GM13977 (cell line): Measurements from ENCODE around the gene PIAS2.
"Not testable (repeated sequence)": the region's sequence is repeated elsewhere in the genome, so short reads cannot be mapped to it uniquely, and the experiment has no call there.

Experiments
- DNase-seq: peaks from one replicate; pipeline ENCODE4 v3.0.0; 2012; ENCODE audit warnings: low spot score
- in situ Hi-C: fragments of 300-500 bp; cut with MboI; formaldehyde crosslinking; loops from one replicate; pipeline ENCODE4 v1.12.0; 2022; ENCODE audit warnings: low sequenced_read_pairs, low pct_unique_long_range_greater_than_20kb, mixed read lengths, inconsistent platforms; ENCODE audit not compliant: unreplicated experiment
- TF ChIP-seq, protein P1 (sequence below): IDR thresholded peaks from 2 replicates; pipeline ENCODE4 v1.5.1; 2012; ENCODE audit warnings: mild to moderate bottlenecking, control low read depth; ENCODE audit not compliant: insufficient read depth; ENCODE audit errors: extremely low read depth, missing control alignments

Gene PIAS2

GRCh38 chr18:46886893-46887292, 30.4 kb downstream of the PIAS2 start:
- DNase-seq: no peak
- in situ Hi-C loops: no loop called here
- TF ChIP-seq, protein P1, sequence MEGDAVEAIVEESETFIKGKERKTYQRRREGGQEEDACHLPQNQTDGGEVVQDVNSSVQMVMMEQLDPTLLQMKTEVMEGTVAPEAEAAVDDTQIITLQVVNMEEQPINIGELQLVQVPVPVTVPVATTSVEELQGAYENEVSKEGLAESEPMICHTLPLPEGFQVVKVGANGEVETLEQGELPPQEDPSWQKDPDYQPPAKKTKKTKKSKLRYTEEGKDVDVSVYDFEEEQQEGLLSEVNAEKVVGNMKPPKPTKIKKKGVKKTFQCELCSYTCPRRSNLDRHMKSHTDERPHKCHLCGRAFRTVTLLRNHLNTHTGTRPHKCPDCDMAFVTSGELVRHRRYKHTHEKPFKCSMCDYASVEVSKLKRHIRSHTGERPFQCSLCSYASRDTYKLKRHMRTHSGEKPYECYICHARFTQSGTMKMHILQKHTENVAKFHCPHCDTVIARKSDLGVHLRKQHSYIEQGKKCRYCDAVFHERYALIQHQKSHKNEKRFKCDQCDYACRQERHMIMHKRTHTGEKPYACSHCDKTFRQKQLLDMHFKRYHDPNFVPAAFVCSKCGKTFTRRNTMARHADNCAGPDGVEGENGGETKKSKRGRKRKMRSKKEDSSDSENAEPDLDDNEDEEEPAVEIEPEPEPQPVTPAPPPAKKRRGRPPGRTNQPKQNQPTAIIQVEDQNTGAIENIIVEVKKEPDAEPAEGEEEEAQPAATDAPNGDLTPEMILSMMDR: no peak

- in situ Hi-C loops: no loop called here
- DNase-seq: no peak
- TF ChIP-seq, protein P1: no peak
Observed at GRCh38 chr18:46883180-46883579, 34.1 kb downstream of the PIAS2 start.

DNA sequence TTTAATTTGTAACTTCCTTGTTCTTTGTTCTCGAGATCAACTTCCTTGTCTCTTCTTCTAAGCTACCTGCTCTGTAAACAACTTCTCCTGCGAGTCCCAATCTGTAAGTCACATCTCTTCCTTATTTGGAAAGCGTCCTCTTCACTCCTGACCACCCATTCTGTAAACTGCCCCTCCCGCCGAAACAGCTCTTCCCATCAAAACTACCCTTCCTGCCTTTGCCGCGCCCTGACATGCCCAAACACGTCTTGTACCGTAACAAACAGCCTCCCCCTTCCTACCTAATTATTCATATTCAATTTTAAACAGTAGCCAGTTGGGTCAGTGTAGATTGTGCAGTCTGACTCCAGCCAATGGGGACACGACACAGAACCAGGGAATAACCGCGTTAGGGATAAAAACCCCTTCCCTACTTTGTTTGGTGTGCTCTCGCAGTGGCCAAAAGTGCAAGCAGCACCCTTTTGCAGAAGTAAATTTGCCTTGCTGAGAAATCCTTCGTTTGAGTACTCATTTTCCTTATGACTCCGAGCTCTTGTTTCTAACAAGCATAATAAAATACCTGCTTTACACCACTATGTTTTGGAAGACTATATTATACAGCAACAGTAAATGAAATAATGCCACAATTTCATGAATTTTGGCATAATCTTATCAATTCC, 39.8 kb downstream of the PIAS2 start:
- TF ChIP-seq, protein P1: no peak
- DNase-seq: no peak
- in situ Hi-C loops: no loop called here

DNA sequence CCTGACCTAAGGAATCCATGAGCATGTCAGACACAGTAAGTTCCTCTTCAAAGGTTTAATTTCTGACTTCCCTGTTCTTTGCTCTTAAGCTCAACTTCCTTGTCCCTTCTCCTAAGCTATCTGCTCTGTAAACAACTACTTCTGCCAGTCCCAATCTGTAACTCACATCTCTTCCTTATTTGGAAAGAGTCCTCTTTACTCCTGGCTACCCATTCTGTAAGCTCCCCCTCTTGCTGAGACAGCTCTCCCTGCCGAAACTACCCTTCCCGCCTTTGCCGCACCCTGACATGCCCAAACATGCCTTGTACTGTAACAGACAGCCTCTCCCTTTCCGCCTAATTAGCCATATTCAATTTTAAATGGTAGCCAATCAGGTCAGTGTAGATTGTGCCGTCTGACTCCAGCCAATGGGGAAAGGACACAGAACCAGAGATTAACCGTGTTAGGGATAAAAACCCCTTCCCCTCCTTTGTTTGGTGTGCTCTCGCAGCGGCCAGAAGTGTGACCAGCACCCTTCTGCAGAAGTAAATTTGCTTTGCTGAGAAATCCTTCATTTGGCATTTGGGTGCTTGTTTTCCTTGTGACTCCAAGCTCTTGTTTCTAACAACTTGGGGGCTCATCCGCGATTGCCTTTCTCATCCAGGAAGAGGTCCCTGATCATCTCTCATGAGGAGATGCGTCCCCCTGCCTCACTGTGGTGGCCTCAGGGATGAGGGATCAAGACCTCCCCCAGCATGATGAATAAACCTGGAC, 49.0 kb downstream of the PIAS2 start:
- no peak for DNase-seq
- in situ Hi-C loops: no loop called here
- TF ChIP-seq, protein P1: no peak

DNA sequence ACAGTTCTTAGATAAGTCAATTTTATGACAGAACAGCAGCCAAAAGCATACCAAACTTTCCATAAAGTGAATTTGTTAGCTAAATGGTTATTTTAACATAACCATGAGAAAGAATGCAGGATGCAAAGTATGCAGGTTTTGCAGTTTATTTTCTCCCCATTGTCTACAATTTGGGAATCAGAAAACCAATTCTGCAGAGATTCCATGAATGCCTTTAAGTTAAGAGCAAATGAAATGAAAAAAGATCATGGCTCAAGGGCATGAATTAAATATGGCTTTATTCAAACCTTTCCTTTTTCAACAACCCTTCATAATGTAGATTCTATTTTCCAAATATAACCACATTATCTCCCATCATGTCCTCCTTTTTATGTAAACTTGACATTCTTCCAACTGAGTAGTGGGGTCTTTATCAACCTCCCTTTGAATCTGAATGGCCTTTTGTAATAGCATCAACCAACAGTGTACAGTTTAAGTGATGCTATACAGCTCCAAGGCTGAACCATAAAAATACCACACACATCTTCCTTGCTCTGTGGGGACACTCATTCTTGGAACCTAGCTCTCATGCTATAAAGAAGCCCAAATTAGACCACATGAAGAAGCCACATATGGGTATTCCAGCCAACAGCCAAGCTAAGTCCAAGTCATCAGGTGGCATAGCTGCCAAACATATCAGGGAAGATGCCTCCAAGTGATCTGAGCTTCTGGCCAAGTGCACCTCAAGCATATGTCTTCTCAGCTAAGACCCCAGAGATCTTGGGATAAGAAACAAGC, 49.8 kb downstream of the PIAS2 start:
- TF ChIP-seq, protein P1: no peak
- in situ Hi-C loops: no loop called here
- no peak for DNase-seq

DNA sequence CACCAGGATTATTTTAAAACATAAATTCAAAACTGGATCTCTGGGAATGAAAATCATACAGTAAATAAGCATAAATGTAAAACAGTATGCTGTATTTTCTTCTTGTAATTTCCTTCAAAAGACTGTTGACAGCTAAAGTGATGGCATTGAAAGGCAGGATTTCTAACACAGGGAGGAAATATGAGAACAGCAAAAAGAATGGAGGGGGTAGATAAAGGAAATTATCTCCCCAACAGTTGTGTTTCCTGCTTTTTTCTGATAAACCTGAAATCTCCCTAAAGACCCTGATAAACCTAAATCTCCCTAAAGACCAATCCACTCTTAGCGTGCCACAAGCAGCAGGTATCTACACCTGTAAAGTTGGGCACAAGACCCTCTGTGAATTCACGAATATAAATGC, 50.8 kb downstream of the PIAS2 start:
- in situ Hi-C loops: no loop called here
- no peak for DNase-seq
- TF ChIP-seq, protein P1: no peak

- DNase-seq, in situ Hi-C loops: not testable (repeated sequence)
Observed at GRCh38 chr18:46865245-46865644, 52.1 kb downstream of the PIAS2 start.
